CD14-positive monocyte (primary cell): ENCODE measurements around the gene NEURL1B. TPM values are rescaled to one million over a fixed set of nuclear protein-coding genes. Genes with fewer than 3 reads are reported as not detected.

Source experiments
- DNase-seq, 3 donors: peaks; one replicate each; pipeline ENCODE4 v3.0.0-alpha.2; 2011 to 2022
- H2AFZ ChIP-seq: 2 replicates; pipeline ENCODE4 v1.6.0; 2012; ENCODE audit warnings: mild to moderate bottlenecking, low read depth, low read length, inconsistent platforms; ENCODE audit not compliant: insufficient read depth, poor library complexity, severe bottlenecking
- H3K27ac ChIP-seq, 2 donors: 1 replicate in 1 of 2; 2 replicates in 1 of 2; pipeline ENCODE4 v1.5.1; 2012 to 2013; ENCODE audit warnings: low read length in 2 of 2, control low read depth in 1 of 2, inconsistent platforms in 1 of 2, low read depth in 1 of 2, mild to moderate bottlenecking in 1 of 2
- H3K27me3 ChIP-seq, 2 donors: one replicate each; pipeline versions ENCODE4 v1.6.0 to v1.6.1; 2011 to 2013; ENCODE audit warnings: low read length in 2 of 2; ENCODE audit not compliant: control insufficient read depth in 2 of 2, insufficient read depth in 2 of 2
- H3K36me3 ChIP-seq, 2 donors: replicated peaks in 1 of 2; 1 replicate in 1 of 2; 2 replicates in 1 of 2; pipeline versions ENCODE4 v1.5.1 to v1.6.1; 2012 to 2013; ENCODE audit warnings: low read length in 2 of 2, control low read depth in 1 of 2, inconsistent platforms in 1 of 2, mild to moderate bottlenecking in 1 of 2; ENCODE audit not compliant: insufficient read depth in 2 of 2, control insufficient read depth in 1 of 2
- H3K4me1 ChIP-seq, 2 donors: 1 replicate in 1 of 2; 2 replicates in 1 of 2; pipeline versions ENCODE4 v1.5.1 to v1.6.1; 2012 to 2013; ENCODE audit warnings: low read length in 2 of 2, control low read depth in 1 of 2, inconsistent platforms in 1 of 2, mild to moderate bottlenecking in 1 of 2, moderate library complexity in 1 of 2; ENCODE audit not compliant: insufficient read depth in 2 of 2, control insufficient read depth in 1 of 2
- H3K4me2 ChIP-seq: replicated peaks from 2 replicates; pipeline ENCODE3; 2012; ENCODE audit warnings: low read length, moderate library complexity, mild to moderate bottlenecking; ENCODE audit not compliant: poor library complexity, severe bottlenecking; ENCODE audit errors: extremely low read depth
- H3K4me3 ChIP-seq, 3 experiments: fragments of 200-600 bp in 1 of 3; sonication (generic) in 1 of 3; replicated peaks in 1 of 3; 1 replicate in 2 of 3; 2 replicates in 1 of 3; pipeline ENCODE4 v1.5.1; 2011 to 2013; ENCODE audit warnings: low read length in 3 of 3, mild to moderate bottlenecking in 3 of 3, control low read depth in 2 of 3, low read depth in 2 of 3, inconsistent platforms in 1 of 3, moderate library complexity in 1 of 3
- H3K79me2 ChIP-seq: 2 replicates; pipeline ENCODE4 v1.6.0; 2012; ENCODE audit warnings: mild to moderate bottlenecking, control low read depth, inconsistent platforms, low read length, moderate library complexity; ENCODE audit not compliant: insufficient read depth
- H3K9ac ChIP-seq: 2 replicates; pipeline ENCODE4 v1.6.0; 2017; ENCODE audit warnings: low read length, mild to moderate bottlenecking; ENCODE audit not compliant: insufficient read depth, poor library complexity, severe bottlenecking
- H3K9me3 ChIP-seq, 2 donors: replicated peaks in 1 of 2; 1 replicate in 1 of 2; 2 replicates in 1 of 2; pipeline versions ENCODE4 v1.5.1 to v1.6.1; 2012 to 2013; ENCODE audit warnings: low read length in 2 of 2, control low read depth in 1 of 2; ENCODE audit not compliant: control insufficient read depth in 1 of 2, insufficient read depth in 1 of 2
- H4K20me1 ChIP-seq: 2 replicates; pipeline ENCODE4 v1.6.0; 2012; ENCODE audit warnings: mild to moderate bottlenecking, low read length, control low read depth, moderate library complexity; ENCODE audit not compliant: insufficient read depth
- H3K27ac Mint-ChIP-seq, 7 donors: one replicate each; pipeline ENCODE4 v1.8.0; 2020; ENCODE audit warnings: mild to moderate bottlenecking in 7 of 7, mixed read lengths in 7 of 7, moderate library complexity in 6 of 7, inconsistent platforms in 2 of 7
- H3K27me3 Mint-ChIP-seq, 3 donors: one replicate each; pipeline ENCODE4 v1.8.0; 2021 to 2022; ENCODE audit warnings: low read depth in 3 of 3, mild to moderate bottlenecking in 3 of 3, mixed read lengths in 3 of 3, moderate library complexity in 3 of 3, inconsistent platforms in 1 of 3
- H3K36me3 Mint-ChIP-seq, 2 donors: one replicate each; pipeline ENCODE4 v1.8.0; 2020; ENCODE audit warnings: mixed read lengths in 2 of 2, inconsistent platforms in 1 of 2, mild to moderate bottlenecking in 1 of 2
- H3K4me1 Mint-ChIP-seq: one replicate; pipeline ENCODE4 v1.8.0; 2020; ENCODE audit warnings: mild to moderate bottlenecking, mixed read lengths
- H3K4me3 Mint-ChIP-seq, 2 donors: one replicate each; pipeline ENCODE4 v1.8.0; 2020; ENCODE audit warnings: mild to moderate bottlenecking in 2 of 2, mixed read lengths in 2 of 2, moderate library complexity in 1 of 2
- H3K9me3 Mint-ChIP-seq, 7 donors: one replicate each; pipeline ENCODE4 v1.8.0; 2020 to 2022; ENCODE audit warnings: mixed read lengths in 7 of 7, mild to moderate bottlenecking in 6 of 7, moderate library complexity in 6 of 7, inconsistent platforms in 2 of 7
- WGBS: methylation state at CpG from one replicate; pipeline ENCODE4 v1.1.5; 2013; ENCODE audit warnings: missing lambda C conversion rate; ENCODE audit not compliant: insufficient coverage; 5-methylcytosine and 5-hydroxymethylcytosine counted together
- intact Hi-C, 2 donors: fragments of 100-400 bp; cut with micrococcal nuclease; formaldehyde crosslinking; loops; one replicate each; pipeline versions ENCODE4 v1.15.0 to v1.15.1; 2023
- polyA plus RNA-seq, 3 donors: library from polyadenylated mRNA; depleted of rRNA in 1 of 3; unstranded in 2 of 3; stranded (reverse) in 1 of 3; fragments of 300-500 nt in 2 of 3; fragments of >200 nt in 1 of 3; fragmentation: Illumina TruSeq in 2 of 3; gene quantifications; 1 replicate in 2 of 3; 2 replicates in 1 of 3; pipeline ENCODE4 v1.2.3, GENCODE V29; 2012 to 2021
- TF ChIP-seq, protein P1 (sequence below): fragments of 200-600 bp; IDR thresholded peaks from one replicate; pipeline ENCODE4 v1.8.0; 2022; ENCODE audit warnings: antibody characterized with exemption, mild to moderate bottlenecking

NEURL1B gene
- polyA plus RNA-seq, 3 donors: 0.01 TPM; not detected in 2

DNA sequence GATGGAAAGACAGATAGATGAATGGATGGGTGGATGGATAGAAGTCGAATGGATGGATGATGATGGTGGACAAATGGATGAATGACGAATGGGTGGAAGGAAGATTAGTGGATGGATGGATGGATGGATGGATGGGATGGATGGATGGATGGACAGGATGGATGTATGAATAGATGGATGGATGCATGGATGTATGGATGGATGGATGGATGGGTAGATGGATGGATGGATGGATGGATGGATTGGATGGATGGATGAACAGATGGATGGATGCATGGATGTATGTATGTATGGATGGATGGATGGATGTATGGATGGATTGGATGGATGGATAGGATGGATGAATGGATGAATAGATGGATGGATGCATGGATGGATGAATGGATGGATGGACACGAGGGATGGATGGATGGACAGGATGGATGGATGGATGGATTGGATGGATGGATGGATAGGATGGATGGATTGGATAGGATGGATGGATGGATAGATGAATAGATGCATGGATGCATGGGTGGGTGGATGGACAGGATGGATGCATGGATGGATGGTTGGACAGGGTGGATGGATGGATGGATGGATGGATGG lies 77.6 kb downstream of the NEURL1B start:
- Histone ChIP-seq H3K27me3 (no peaks in the 10 kb centered on the region), H3K36me3 (no peaks in the 10 kb centered on the region), H3K9me3 (no peaks in the 10 kb centered on the region), H3K4me1 (peaks cover 12 to 18% of the 10 kb centered on the region in 2 donors), H3K9ac (no peak overlapping the region), H3K4me2 (no peak overlapping the region), H4K20me1 (no peaks in the 10 kb centered on the region), H3K79me2 (no peaks in the 10 kb centered on the region), H3K4me3 (no peak overlapping the region), H2AFZ (no peak overlapping the region), H3K27ac (no peak overlapping the region)
- no peaks in the 10 kb centered on the region for H3K9me3 Mint-ChIP-seq
- TF ChIP-seq, protein P1, sequence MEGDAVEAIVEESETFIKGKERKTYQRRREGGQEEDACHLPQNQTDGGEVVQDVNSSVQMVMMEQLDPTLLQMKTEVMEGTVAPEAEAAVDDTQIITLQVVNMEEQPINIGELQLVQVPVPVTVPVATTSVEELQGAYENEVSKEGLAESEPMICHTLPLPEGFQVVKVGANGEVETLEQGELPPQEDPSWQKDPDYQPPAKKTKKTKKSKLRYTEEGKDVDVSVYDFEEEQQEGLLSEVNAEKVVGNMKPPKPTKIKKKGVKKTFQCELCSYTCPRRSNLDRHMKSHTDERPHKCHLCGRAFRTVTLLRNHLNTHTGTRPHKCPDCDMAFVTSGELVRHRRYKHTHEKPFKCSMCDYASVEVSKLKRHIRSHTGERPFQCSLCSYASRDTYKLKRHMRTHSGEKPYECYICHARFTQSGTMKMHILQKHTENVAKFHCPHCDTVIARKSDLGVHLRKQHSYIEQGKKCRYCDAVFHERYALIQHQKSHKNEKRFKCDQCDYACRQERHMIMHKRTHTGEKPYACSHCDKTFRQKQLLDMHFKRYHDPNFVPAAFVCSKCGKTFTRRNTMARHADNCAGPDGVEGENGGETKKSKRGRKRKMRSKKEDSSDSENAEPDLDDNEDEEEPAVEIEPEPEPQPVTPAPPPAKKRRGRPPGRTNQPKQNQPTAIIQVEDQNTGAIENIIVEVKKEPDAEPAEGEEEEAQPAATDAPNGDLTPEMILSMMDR: no peak
- H3K4me3 Mint-ChIP-seq: no peak overlapping the region
- peaks cover 19% of the 10 kb centered on the region for H3K4me1 Mint-ChIP-seq
- H3K27ac Mint-ChIP-seq: no peak overlapping the region
- peaks cover 3 to 13% (median 12%) of the 10 kb centered on the region in 3 donors for H3K27me3 Mint-ChIP-seq
- no peak for DNase-seq
- H3K36me3 Mint-ChIP-seq: no peaks in the 10 kb centered on the region
- 94% methylated on average over 3 of the region's 3 CpGs for WGBS
- intact Hi-C loops: loop anchor here in 1 of 2 donors (10.0 kb wide), 1 partner anchor 116 kb away; the partner anchor contains the start of gene ERGIC1

DNA sequence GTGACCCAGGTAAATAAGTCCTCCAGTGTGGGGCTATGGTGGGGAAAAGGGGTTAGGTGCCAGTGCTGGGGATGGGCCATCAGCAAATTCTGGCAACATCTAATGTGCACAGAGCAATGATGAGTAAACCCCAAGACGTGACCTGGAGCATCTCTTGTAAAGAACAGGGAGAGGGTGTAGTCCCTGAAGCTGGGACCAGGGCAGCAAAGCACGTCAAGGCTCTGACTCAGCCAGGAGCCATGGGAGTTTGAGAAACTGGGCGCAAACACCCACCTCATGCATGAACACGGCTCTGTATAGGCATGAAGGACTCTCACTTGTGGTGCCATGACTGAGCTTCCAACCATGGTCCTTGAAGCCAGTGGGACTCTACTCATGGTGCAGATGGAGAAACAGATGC lies 78.1 kb downstream of the NEURL1B start:
- WGBS: 100% methylated on average over 2 of the region's 4 CpGs
- H3K9me3 Mint-ChIP-seq: no peaks in the 10 kb centered on the region
- H3K9me3 ChIP-seq: no peaks in the 10 kb centered on the region
- no peak overlapping the region for H3K27ac Mint-ChIP-seq
- H3K27ac ChIP-seq: no peak overlapping the region
- peaks cover 2 to 15% (median 11%) of the 10 kb centered on the region in 3 donors for H3K27me3 Mint-ChIP-seq
- no peak overlapping the region for H3K4me2 ChIP-seq
- H4K20me1 ChIP-seq: no peaks in the 10 kb centered on the region
- peaks cover 17% of the 10 kb centered on the region for H3K4me1 Mint-ChIP-seq
- H3K4me3 Mint-ChIP-seq: no peak overlapping the region
- intact Hi-C loops: loop anchor here in 1 of 2 donors (10.0 kb wide), 1 partner anchor 116 kb away; the partner anchor contains the start of gene ERGIC1
- no peak overlapping the region for H2AFZ ChIP-seq
- H3K36me3 ChIP-seq: no peaks in the 10 kb centered on the region
- no peak overlapping the region for H3K9ac ChIP-seq
- H3K27me3 ChIP-seq: no peaks in the 10 kb centered on the region
- TF ChIP-seq, protein P1: no peak
- DNase-seq: no peak
- H3K4me1 ChIP-seq: peaks cover 12 to 18% of the 10 kb centered on the region in 2 donors
- no peaks in the 10 kb centered on the region for H3K36me3 Mint-ChIP-seq
- H3K79me2 ChIP-seq: no peaks in the 10 kb centered on the region
- no peak overlapping the region for H3K4me3 ChIP-seq
